AML-193 (cell line): Measurements from ENCODE around the gene IFIT2.
A peak's percentile ranks its signal among the peaks of the same experiment; 100 is the strongest.
"Not testable (repeated sequence)": the region's sequence is repeated elsewhere in the genome, so short reads cannot be mapped to it uniquely, and the experiment has no call there.

ENCODE experiments used
- DNase-seq, 2 experiments: peaks; one replicate each; lab custom pipeline; 2025; lab: John Stamatoyannopoulos, UW

Gene IFIT2

DNA sequence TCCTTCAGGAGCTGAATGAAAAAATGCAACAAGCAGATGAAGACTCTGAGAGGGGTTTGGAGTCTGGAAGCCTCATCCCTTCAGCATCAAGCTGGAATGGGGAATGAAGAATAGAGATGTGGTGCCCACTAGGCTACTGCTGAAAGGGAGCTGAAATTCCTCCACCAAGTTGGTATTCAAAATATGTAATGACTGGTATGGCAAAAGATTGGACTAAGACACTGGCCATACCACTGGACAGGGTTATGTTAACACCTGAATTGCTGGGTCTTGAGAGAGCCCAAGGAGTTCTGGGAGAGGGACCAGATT lies 5.4 kb downstream of the IFIT2 start:
- DNase-seq, result no peak

DNA sequence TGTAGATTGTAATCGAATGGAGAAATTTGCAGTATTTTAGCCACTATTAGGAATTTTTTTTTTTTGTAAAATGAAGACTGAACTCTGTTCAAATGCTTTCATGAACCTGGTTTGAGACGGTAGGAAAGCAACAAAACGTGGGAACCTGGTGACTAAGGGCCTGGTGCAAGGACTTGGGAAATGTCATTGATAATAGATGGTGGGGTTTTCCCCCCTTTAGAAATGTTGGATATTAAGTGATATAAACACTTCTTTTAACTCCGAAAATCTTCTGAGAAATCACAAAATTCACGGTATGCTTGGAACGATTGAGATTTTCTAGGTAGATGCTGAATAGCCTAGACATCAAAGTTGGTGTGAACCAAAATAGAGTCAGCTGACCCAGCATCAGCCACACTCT lies 6.4 kb downstream of the IFIT2 start:
- DNase-seq, result no peak

DNA sequence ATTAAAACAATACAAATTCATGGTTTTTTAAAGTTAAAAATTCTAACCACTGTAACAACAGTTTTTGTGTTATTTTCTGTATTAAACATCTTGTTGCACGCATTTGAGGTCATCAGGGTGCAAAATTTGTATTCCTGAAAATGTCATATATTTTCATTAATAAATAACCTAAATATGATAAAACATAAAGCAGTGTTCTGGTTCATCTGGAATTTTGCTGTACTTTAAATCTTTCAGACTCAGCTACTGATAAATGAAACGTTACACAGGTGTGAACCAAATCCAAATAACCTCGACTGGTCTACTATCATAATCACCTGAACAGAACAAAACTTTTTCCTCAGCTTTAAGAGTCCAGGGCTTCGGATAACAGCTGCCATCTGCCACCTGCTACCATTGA lies 6.9 kb downstream of the IFIT2 start:
- DNase-seq, result no peak

- DNase-seq, result no peak
These were observed 7.6 kb downstream of the IFIT2 start for GRCh38 chr10:89309156-89310055.

- no peak for DNase-seq
These were observed 8.4 kb downstream of the IFIT2 start for GRCh38 chr10:89310056-89310893.

GRCh38 chr10:89312973-89313372 lies 11.1 kb downstream of the IFIT2 start:
- no peak for DNase-seq

DNA sequence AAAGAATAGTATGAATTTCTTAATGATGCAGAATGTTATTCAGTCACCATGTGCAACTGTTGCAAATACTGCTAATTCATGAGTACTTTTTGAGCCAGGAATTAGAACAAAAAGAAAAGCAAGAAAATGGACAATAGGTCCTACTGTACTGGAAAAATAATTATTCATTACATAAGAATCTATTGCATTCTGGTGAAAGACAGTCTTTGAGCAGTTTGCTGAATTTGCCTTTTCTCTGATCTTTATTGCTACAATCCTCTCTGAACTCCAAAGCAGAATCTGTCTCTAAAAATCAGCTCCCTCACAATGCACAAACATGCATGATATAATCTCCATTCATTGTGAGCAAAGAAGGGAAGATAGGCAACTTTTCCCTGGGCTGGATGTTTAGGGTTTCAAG lies 12.8 kb downstream of the IFIT2 start:
- DNase-seq, result no peak

- not testable (repeated sequence) for DNase-seq
These were observed 16.2 kb downstream of the IFIT2 start for GRCh38 chr10:89318047-89318446.

DNA sequence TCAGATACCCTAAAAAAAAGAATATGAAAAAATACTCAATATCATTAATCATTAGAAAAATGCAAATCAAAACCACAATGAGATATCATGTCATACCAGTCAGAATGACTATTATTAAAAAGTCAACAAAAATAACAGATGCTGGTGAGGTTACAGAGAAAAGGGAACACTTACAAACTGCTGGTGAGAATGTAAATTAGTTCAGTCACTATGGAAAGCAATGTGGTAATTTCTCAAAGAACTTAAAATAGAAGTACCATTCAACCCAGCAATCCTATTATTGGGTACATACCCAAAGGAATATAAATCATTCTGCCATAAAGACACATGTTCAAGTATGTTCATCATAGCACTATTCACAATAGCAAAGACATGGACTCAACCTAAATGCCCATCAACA lies 23.2 kb downstream of the IFIT2 start:
- DNase-seq, result not testable (repeated sequence)

GRCh38 chr10:89325856-89326255 lies 24.0 kb downstream of the IFIT2 start:
- peak in 1 of 2 experiments; percentile 29 for DNase-seq

DNA sequence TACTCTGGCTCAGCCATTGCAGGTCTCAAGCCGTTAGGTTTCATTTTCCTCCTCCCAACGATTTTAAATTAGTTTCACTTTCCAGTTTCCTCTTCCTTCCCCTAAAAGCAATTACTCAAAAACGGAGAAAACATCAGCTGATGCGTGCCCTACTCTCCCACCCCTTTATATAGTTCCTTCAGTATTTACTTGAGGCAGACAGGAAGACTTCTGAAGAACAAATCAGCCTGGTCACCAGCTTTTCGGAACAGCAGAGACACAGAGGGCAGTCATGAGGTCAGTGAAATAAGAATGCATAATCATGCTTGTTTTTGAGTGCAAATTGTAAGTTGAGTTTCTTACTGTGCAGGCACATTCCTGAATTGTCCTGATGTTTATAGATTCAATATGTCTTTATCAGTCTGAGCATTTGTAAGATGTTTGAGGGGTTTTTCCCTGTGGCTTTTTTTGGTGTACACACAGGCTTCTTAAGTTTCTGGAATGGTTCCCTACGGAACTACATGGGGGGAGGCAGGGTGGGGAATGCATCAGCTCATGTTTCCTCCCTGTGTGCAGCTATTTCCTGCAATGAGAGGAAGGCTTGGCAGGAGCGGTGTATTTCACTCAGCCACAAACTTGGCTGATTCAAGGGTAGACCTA lies 26.1 kb downstream of the IFIT2 start, which contains the start of gene IFIT3:
IFIT3 (plus strand) TSS at position 195 of the 639 bp plus-strand sequence; CDS start at position 272, 77 bp downstream.
- DNase-seq, result peak; percentile 74 to 78

DNA sequence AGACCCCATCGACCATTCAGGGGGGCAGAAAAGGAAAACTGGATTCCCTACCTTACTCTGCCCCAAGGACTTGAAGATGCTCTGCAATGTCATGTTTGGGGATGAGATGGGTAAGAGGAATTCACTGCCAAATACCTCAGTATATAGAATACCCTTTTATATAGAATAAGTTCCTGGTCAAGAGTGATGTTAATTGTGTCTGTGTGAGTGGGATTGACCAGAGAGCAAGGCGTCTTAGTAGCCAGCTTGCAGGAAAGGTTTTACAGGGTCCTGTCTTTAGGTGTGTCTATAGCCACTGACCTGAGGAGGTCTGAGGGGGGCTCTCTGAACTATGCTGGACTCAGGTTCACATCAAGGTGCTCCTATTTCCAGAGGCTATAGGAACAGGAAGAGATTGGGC lies 27.3 kb downstream of the IFIT2 start:
- no peak for DNase-seq

- not testable (repeated sequence) for DNase-seq
These were observed 28.2 kb downstream of the IFIT2 start for GRCh38 chr10:89330014-89330413.

DNA sequence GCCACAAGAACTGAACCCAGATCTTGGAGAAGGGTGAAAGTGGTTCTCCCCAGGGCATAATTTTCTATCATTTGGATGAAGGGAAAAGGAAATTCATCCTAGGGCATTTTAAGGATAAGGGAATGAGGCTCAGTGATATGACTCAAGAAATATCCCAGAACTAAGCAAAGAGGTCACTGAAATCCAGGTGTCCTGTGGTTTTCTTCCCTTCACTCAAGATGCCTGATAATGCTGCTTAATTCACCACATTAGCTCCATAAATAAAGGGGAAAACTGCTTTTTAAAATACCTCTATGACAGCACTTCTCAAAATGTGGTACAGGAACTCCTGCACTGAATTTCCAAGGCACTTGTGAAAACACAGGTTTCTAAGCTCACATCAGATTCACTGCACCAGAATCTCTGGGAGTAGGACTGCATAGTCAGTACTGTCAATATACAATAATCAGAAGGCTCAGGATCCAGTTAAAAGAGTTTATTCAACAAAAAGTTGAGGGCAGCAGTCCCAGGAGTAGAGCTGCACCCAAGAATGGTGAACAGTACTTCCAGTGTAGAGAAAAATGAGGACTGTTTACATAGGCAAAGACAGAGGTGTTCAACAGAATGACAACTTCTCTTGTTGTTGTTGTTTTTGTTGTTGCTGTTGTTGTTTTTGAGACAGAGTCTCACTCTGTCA lies 28.8 kb downstream of the IFIT2 start:
- DNase-seq, result no peak

DNA sequence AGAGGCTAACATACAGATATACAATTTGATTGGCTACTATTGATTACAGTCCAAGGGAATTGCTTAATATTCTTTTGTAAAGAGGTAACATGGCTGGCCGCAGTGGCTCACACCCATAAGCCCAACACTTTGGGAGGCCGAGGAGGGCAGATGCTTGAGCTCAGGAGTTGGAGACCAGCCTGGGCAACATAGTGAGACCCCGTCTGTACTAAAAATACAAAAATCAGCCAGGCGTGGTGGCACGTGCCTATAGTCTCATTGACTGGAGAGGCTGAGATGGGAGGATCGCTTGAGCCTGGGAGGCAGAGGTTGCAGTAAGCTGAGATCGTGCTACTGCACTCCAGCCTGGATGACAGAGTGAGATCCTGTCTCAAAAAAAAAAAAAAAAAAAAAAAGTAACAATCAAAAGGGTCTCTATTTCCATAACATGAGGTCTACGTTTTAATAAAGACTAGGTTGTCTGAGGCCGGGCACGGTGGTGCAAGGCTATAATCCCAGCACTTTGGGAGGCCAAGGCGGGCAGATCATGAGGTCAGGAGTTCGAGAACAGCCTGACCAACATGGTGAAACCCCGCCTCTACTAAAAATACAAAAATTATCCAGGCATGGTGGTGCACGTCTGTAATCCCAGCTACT lies 29.8 kb downstream of the IFIT2 start:
- not testable (repeated sequence) for DNase-seq

DNA sequence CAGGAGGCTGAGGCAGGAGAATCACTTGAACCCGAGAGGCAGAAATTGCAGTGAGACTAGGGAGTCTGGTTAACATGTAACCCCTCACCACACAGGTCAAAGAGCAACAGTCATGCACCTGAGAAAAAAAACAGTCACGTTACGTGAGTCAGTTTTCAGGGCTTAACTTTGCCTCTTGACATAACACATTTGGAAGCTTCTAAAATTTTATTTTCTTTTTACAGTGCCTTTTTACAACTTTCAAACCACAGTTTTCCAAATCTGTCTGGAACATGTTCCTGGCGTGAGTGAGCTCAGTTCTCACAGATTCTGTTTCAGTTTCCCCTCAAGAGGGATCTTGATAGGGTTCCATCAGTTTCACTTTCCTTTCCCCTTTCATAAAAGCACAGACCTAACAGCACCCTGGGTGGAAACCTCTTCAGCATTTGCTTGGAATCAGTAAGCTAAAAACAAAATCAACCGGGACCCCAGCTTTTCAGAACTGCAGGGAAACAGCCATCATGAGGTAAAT lies 30.3 kb downstream of the IFIT2 start:
- DNase-seq, result peak; percentile 2 to 3

DNA sequence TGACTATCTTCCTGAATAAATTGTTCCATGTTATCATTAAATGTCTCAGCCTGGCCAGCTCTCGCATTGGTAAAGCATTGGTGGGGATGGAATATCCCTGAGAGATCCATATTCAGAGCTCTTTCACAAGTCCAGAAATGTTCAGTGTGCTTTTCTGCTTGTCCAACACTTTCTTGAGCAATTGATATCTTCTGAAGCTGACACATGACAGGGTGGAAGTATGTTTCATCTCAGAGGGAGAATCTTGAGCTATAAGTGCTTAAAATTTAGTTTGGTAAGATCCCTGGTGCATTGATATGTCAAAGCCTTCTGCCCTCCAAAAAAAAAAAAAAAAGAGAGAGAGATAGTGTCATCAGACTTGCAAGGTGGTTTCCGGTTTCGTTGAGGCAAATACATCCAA lies 33.4 kb downstream of the IFIT2 start:
- no peak for DNase-seq

DNA sequence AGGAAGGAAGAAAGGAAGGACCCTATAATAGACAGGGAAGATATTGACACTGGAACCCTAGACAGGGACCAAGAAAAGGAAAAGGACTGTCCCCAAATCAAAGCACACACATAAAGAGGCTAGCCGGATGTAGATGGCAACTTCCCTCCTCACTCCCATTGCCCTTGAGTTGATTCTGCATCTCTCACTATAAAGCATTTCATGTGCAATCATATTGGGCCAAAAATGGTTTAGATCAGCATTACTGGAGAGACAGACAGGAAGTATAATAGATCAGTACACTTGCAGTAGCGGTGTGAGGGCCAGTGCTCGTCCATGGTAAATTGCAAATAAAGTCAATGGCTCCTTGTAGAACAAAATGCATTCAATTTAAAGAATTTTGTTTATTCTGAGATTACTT lies 34.4 kb downstream of the IFIT2 start:
- no peak for DNase-seq

GRCh38 chr10:89337484-89337883 lies 35.6 kb downstream of the IFIT2 start:
- DNase-seq, result no peak

DNA sequence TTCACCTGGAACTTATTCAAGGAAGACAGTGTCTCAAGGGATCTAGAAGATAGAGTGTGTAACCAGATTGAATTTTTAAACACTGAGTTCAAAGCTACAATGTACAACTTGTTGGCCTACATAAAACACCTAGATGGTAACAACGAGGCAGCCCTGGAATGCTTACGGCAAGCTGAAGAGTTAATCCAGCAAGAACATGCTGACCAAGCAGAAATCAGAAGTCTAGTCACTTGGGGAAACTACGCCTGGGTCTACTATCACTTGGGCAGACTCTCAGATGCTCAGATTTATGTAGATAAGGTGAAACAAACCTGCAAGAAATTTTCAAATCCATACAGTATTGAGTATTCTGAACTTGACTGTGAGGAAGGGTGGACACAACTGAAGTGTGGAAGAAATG lies 36.9 kb downstream of the IFIT2 start:
- no peak for DNase-seq

DNA sequence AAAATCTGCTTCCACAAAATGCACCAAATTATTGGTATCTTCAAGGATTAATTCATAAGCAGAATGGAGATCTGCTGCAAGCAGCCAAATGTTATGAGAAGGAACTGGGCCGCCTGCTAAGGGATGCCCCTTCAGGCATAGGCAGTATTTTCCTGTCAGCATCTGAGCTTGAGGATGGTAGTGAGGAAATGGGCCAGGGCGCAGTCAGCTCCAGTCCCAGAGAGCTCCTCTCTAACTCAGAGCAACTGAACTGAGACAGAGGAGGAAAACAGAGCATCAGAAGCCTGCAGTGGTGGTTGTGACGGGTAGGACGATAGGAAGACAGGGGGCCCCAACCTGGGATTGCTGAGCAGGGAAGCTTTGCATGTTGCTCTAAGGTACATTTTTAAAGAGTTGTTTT lies 38.0 kb downstream of the IFIT2 start:
- DNase-seq, result no peak
